Motor neuron (in vitro differentiated cells): Measurements from ENCODE around the gene SDSL. TPM values are rescaled to one million over a fixed set of nuclear protein-coding genes. Genes with fewer than 3 reads are reported as not detected.

ENCODE experiments used
- ATAC-seq, 8 experiments: fragments of 200-7000 bp; cut with Tn5 transposase; replicated peaks in 6 of 8; 2 replicates each; pipeline ENCODE4 v1.8.0; 2021; ENCODE audit warnings: mild to moderate bottlenecking in 8 of 8, moderate library complexity in 8 of 8
- H3K27ac ChIP-seq, 2 donors: fragments of 250-450 bp; sonication (Bioruptor Pico); 2 replicates each; pipeline ENCODE4 v1.9.0; 2021; ENCODE audit warnings: antibody characterized with exemption in 2 of 2, mild to moderate bottlenecking in 2 of 2, moderate library complexity in 1 of 2
- H3K4me1 ChIP-seq, 2 donors: fragments of 250-450 bp; sonication (Bioruptor Pico); replicated peaks in 1 of 2; 2 replicates each; pipeline ENCODE4 v1.6.1; 2021; ENCODE audit warnings: antibody characterized with exemption in 2 of 2, mild to moderate bottlenecking in 2 of 2, moderate library complexity in 1 of 2
- H3K4me3 ChIP-seq, 5 donors: fragments of 250-450 bp; sonication (Bioruptor Pico); 2 replicates each; pipeline ENCODE4 v1.9.0; 2021; ENCODE audit warnings: antibody characterized with exemption in 5 of 5, mild to moderate bottlenecking in 5 of 5, moderate library complexity in 4 of 5
- WGBS, 10 experiments: fragments of 450-650 bp; shearing (Covaris generic); methylation state at CpG; one replicate each; pipeline ENCODE4 v1.0.0; 2022; 5-methylcytosine and 5-hydroxymethylcytosine counted together
- in situ Hi-C, 9 experiments: fragments of 400-800 bp; cut with MboI; loops; one replicate each; pipeline ENCODE4 v1.15.0; 2021; ENCODE audit warnings: low sequenced_read_pairs in 9 of 9, low pct_unique_long_range_greater_than_20kb in 2 of 9; ENCODE audit not compliant: unreplicated experiment in 9 of 9
- total RNA-seq, 8 experiments: library from RNA; unstranded; fragments of 300-600 nt; gene quantifications; 2 replicates each; pipeline versions ENCODE4 v1.2.3 to v1.2.4, GENCODE V29; 2022

SDSL gene
- total RNA-seq, 8 experiments from 2014 or later, result 6.9 to 26.3 (median 13.0) TPM

DNA sequence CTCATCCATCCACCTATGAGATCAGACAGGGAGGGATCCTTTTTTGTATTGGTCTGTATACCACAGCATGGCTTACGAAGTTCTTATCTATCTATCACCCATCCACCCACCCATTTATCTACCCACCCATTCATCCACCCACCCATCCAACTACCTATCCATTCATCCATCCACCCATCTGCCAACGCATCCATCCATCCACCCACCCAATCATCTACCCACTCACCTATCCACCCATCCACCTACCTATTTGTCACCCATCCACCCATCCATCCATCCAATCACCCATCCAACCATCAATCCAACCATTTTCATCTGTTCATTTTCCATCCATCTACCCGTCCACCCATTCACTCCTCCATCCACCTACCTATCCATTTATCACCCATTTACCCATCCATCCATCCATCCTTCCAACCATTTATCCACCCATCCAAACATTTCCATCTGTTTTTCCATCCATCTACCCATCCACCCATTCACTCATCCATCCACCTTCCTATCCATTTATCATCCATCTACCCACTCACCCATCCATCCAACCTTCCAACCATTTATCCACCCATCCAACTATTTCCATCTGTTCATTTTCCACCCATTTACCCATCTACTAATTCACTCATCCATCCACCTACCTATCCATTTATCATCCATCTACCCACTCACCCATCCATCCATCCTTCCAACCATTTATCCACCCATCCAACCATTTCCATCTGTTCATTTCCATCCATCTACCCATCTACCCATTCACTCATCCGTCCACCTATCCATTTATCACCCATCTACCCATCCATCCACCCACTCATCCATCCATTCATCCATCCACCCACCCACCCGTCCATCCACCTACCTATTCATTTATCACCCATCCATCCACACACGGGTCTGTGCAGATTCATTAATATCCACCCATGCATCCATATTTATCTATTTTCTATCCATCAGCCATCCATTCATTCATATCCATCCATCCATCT lies 31.8 kb upstream of the SDSL start:
- H3K27ac ChIP-seq, result no peak overlapping the region
- in situ Hi-C loops, result no loop called here
- no peak for ATAC-seq
- H3K4me3 ChIP-seq, result no peak overlapping the region
- WGBS, 10 experiments, result 67 to 100% (median 93%) methylated on average over 3 to 5 of the region's 6 CpGs; no CpG with 5 or more reads in 2 of the 10 experiments
- no peaks in the 10 kb centered on the region for H3K4me1 ChIP-seq

- no peak overlapping the region for H3K27ac ChIP-seq
- no peaks in the 10 kb centered on the region for H3K4me1 ChIP-seq
- 91 to 100% (median 94%) methylated on average over 1 to 3 of the region's 3 CpGs; no CpG with 5 or more reads in 5 of the 10 experiments for WGBS, 10 experiments
- ATAC-seq, result no peak
- in situ Hi-C loops, result no loop called here
- H3K4me3 ChIP-seq, result no peak overlapping the region
These were observed 31.0 kb upstream of the SDSL start for GRCh38 chr12:113391145-113391544.

DNA sequence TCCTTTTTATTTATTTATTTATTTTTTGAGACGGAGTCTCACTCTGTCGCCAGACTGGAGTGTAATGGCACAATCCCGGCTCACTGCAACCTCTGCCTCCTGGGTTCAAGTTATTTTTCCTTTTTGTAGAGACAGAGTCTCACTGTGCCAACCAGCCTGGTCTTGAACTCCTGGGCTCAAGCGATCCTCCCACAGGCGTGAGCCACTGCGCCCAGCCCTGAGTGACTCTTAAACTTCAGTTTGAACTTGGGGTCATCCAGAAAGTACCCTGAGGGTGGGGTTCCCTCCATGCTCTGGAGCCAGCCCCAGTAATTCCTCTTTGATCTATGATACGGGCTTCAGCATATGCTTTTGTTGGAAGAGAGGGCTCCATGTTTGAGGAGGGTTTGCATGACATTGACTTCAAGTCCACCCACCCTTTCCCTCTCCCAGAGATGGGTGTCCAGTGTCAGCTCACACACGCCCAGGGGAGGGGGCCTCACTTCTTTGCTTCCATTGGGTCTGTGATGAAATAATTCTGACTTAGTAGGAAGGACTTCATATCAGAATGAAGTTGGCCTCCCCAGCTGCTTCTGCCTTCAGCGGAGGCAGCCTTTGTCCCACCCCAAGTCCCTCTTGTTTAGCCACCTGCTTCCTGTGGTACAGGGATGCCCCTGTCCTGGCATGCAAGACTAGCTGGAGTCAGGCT lies 30.4 kb upstream of the SDSL start:
- H3K4me3 ChIP-seq, result no peak overlapping the region
- 80 to 100% (median 100%) methylated on average over 1 to 6 of the region's 9 CpGs; no CpG with 5 or more reads in 1 of the 10 experiments for WGBS, 10 experiments
- H3K4me1 ChIP-seq, result no peaks in the 10 kb centered on the region
- H3K27ac ChIP-seq, result no peak overlapping the region
- in situ Hi-C loops, result no loop called here
- no peak for ATAC-seq

GRCh38 chr12:113392520-113392919 lies 29.7 kb upstream of the SDSL start:
- in situ Hi-C loops, result no loop called here
- Histone ChIP-seq H3K4me1 (no peaks in the 10 kb centered on the region), H3K27ac (no peak overlapping the region), H3K4me3 (no peak overlapping the region)
- 81 to 100% (median 95%) methylated on average over 1 to 4 of the region's 7 CpGs; no CpG with 5 or more reads in 1 of the 10 experiments for WGBS, 10 experiments
- no peak for ATAC-seq

DNA sequence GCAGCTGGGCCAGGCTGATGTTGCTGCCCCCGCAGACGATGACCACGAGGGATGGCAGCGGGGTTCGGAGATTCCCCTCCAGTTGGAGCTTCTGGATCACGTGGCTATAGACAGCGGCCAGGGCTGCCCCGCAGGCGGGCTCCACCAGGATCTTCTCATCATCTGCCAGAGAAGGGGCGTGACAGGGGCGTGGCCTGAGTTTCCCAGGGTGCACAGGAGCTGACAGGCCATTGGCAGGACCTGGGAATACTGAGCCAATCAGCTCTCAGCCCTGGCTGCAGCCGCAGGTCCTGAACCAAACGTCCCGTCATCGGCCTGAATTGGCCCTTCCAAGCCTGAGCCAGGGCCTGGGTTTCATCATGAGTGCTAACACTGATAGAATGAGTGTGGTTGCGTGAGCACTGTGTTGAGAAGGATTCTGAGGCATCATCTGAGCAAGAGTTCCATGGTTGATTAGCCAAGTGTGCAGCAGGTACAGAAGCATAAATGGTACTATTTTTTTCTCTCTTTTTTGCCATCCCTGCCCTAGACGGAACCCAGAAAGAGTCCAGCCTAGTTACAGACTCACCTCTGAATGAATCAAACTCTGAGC lies 29.1 kb upstream of the SDSL start:
- ATAC-seq, result peak in 5 of 8 experiments; percentile 17 to 90 (median 28)
- H3K4me1 ChIP-seq, result no peaks in the 10 kb centered on the region
- no peak overlapping the region for H3K27ac ChIP-seq
- 37 to 100% (median 90%) methylated on average over 1 to 11 of the region's 17 CpGs; no CpG with 5 or more reads in 2 of the 10 experiments for WGBS, 10 experiments
- in situ Hi-C loops, result no loop called here
- no peak overlapping the region for H3K4me3 ChIP-seq

GRCh38 chr12:113393749-113394148 lies 28.4 kb upstream of the SDSL start:
- ATAC-seq, result no peak
- WGBS, 10 experiments, result 90 to 100% (median 90%) methylated on average over 1 to 3 of the region's 5 CpGs; no CpG with 5 or more reads in 7 of the 10 experiments
- in situ Hi-C loops, result no loop called here

GRCh38 chr12:113395119-113395518 lies 27.1 kb upstream of the SDSL start:
- in situ Hi-C loops, result no loop called here
- WGBS, 10 experiments, result 50 to 90% (median 80%) methylated on average over 1 to 3 of the region's 5 CpGs; no CpG with 5 or more reads in 6 of the 10 experiments
- Histone ChIP-seq H3K4me3 (no peak overlapping the region), H3K27ac (no peak overlapping the region), H3K4me1 (no peaks in the 10 kb centered on the region)
- ATAC-seq, result no peak

More at GRCh38 chr12:113393749-113394148, 28.4 kb upstream of the SDSL start:
- H3K4me3 ChIP-seq, result no peak overlapping the region
- H3K27ac ChIP-seq, result no peak overlapping the region
- H3K4me1 ChIP-seq, result no peaks in the 10 kb centered on the region

DNA sequence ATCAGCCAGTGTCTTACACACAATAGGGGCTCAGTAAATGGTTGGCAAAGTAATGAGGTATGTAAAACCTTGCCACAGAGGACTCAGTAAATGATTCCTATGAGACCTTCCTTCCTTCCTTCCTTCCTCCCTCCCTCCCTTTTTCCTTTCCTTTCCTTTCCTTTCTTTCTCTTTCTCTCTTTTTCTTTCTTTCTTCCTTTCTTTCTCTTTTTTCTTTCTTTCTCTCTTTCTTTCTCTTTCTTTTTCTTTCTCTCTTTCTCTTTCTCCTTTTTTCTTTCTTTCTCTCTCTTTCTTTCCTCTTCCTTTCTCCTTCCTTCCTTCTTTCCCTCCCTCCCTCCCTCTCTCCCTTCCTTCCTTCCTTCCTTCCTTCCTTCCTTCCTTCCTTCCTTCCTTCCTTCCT lies 26.0 kb upstream of the SDSL start:
- in situ Hi-C loops, result no loop called here
- Histone ChIP-seq H3K4me3 (no peak overlapping the region), H3K27ac (no peak overlapping the region), H3K4me1 (no peaks in the 10 kb centered on the region)
- ATAC-seq, result no peak

GRCh38 chr12:113396828-113397496 lies 25.2 kb upstream of the SDSL start:
- in situ Hi-C loops, result no loop called here
- ATAC-seq, result peak in 4 of 8 experiments; percentile 7 to 25 (median 17)
- WGBS, 10 experiments, result 60 to 100% (median 71%) methylated on average over 1 to 2 of the region's 16 CpGs; no CpG with 5 or more reads in 7 of the 10 experiments
- Histone ChIP-seq H3K4me1 (no peaks in the 10 kb centered on the region), H3K27ac (no peak overlapping the region), H3K4me3 (no peak overlapping the region)

GRCh38 chr12:113397497-113398197 lies 24.5 kb upstream of the SDSL start:
- ATAC-seq, result peak in 1 of 8 experiments; percentile 15
- 8 to 80% (median 64%) methylated on average over 1 to 7 of the region's 10 CpGs; no CpG with 5 or more reads in 2 of the 10 experiments for WGBS, 10 experiments

DNA sequence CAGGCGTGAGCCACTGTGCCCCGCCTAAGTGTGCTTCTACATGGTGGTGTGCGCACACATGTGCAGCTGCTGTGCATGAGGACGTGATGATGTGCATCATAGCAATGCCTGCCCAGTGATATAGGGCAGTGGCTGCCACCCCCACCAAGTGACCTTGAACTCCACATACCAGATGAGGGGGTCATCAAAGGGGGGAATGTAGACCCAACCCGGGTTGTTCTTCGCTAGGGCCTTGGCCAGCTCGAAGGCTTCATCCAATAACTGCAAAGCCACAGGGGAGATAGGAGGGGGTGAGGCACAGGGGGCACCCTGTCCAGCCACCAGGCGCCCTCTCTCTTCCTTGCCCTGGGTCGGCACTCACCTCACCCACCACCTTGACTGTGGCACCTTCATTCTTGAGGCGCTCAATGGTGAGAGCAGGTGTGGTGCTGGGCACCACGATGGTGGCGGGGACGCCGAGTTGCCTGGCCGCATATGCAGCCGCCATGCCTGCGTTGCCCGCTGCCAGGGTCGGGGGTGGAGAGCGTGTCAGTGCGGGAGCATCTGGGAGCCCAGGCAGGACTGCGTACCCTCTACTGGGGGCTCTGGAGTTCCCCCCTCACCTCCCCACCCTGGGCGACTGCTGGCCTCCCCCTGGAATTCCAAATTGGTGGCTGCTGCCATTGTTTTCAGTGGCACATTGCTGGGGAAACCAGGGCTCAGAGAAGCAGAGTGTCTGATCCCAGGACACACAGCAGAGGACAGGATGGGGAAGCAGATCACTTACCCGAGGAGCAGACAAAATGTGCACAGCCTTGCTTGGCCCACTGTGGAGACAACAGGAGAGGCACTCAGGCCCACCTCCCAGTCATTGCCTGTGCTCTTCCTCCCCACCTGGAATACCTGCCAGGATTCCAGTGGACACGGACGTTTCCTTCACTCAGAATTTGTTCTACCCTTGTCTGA lies 23.6 kb upstream of the SDSL start:
- 45 to 92% (median 84%) methylated on average over 2 to 12 of the region's 26 CpGs; no CpG with 5 or more reads in 4 of the 10 experiments for WGBS, 10 experiments
- H3K27ac ChIP-seq, result no peak overlapping the region
- ATAC-seq, result peak in 1 of 8 experiments; percentile 12
- H3K4me3 ChIP-seq, result no peak overlapping the region
- no peaks in the 10 kb centered on the region for H3K4me1 ChIP-seq
- in situ Hi-C loops, result no loop called here

More at GRCh38 chr12:113397497-113398197, 24.5 kb upstream of the SDSL start:
- in situ Hi-C loops, result no loop called here
- H3K27ac ChIP-seq, result no peak overlapping the region
- no peaks in the 10 kb centered on the region for H3K4me1 ChIP-seq
- H3K4me3 ChIP-seq, result no peak overlapping the region
